ENCODE measurements around the gene SREK1. TPM values are rescaled to one million over a fixed set of nuclear protein-coding genes. Genes with fewer than 3 reads are reported as not detected.
A peak's percentile ranks its signal among the peaks of the same experiment; 100 is the strongest.

Gene SREK1
- total and polyA plus RNA-seq, 9 of the 15 experiments (the other 6 are each of a cell fraction or from before 2014, with no cell fraction given) = 40.8 to 128 (median 81.9) TPM

DNA sequence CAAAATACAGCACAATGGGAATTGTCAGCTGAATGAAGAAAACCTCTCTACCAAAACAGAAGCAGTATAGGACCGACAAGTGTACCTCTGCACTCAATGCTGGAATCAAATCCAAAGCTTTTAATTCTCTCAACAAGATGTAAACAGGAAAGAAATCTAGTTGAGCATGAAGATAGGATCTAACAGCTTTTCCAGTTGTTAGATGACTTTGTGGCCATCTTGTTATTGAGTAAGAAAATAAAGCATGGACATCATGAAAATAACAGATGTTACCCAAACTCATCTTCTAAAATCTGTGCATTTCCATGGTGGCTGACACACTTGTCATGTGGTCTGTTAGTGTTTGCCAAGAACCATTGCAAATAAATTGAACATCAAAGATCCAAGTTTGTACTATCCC lies 34.7 kb downstream of the SREK1 start:
- no peaks in the 10 kb centered on the region for H3K9me3 ChIP-seq (replicated peaks; ENCODE audit: control insufficient read depth, insufficient read depth, low read depth, low read length)
- FAIRE-seq = no peak
- TF ChIP-seq BRCA1 (IDR thresholded peaks at IDR 0.05) = no peak
- no peak for TF ChIP-seq BRCA1 (CRISPR knock-in tag; IDR thresholded peaks at IDR 0.05)
- no peak for TF ChIP-seq POLR2H (tag; IDR thresholded peaks at IDR 0.05; ENCODE audit: low read depth)
- no peak for TF ChIP-seq MYNN (IDR thresholded peaks at IDR 0.05)
- no peak for TF ChIP-seq MYNN (CRISPR knock-in tag; IDR thresholded peaks at IDR 0.05)
- no peak for TF ChIP-seq U2AF2 (optimal IDR thresholded peaks at IDR 0.05; ENCODE audit: low read depth, low read length)
- H3K27me3 ChIP-seq (ENCODE audit: control insufficient read depth in 2 of 2, insufficient read depth in 2 of 2, low read length in 2 of 2) = no peaks in the 10 kb centered on the region
- POLR2A ChIA-PET = no interaction called here
- peaks cover 93% of the 10 kb centered on the region for H3K36me3 ChIP-seq (ENCODE audit: control insufficient read depth, insufficient read depth, low read length)
- WGBS (ENCODE audit: insufficient coverage, low coverage, missing lambda C conversion rate) = 90% methylated on average over 1 of the region's 1 CpG
- no peak overlapping the region for H3K4me3 ChIP-seq
- TSS peak; percentile 71 for BruUV-seq (replicated peaks)
- H3K9me1 ChIP-seq (ENCODE audit: control insufficient read depth, insufficient read depth, low read length) = no peaks in the 10 kb centered on the region
- no peak overlapping the region for H3K27ac ChIP-seq (ENCODE audit: extremely low read depth, low read depth, low read length)
- H3K79me2 ChIP-seq (ENCODE audit: control insufficient read depth, insufficient read depth, low read length) = peaks cover 10% of the 10 kb centered on the region; the same call in 2 of the 3 replicates
- H4K20me1 ChIP-seq (replicated peaks; ENCODE audit: control insufficient read depth, insufficient read depth, low read length) = no peaks in the 10 kb centered on the region
- ATAC-seq = no peak
- H3K4me1 ChIP-seq (replicated peaks in 1 of 2; ENCODE audit: control insufficient read depth in 2 of 2, insufficient read depth in 2 of 2, low read length in 2 of 2) = no peaks in the 10 kb centered on the region
- no peak for DNase-seq (ENCODE audit: extremely low read depth in 1 of 4, low spot score in 3 of 4)
- no peak overlapping the region for H3K4me2 ChIP-seq (ENCODE audit: insufficient read depth, low read length)
- intact Hi-C loops (cut with micrococcal nuclease) = loop anchor here (10.0 kb wide), 1 partner anchor 126 kb away; no protein-coding TSS in a partner anchor
- no peak overlapping the region for H3K9ac ChIP-seq (ENCODE audit: insufficient read depth in 1 of 2, low read depth in 2 of 2, low read length in 2 of 2)
- in situ Hi-C loops (cut with MboI) = no loop called here
- CTCF ChIA-PET (ENCODE audit: low intra/inter-chr PET ratio) = no interaction called here
- H2AFZ ChIP-seq (ENCODE audit: low read depth, low read length) = no peak overlapping the region
